AG09319 (cell line): ENCODE data around the gene RARRES1.

Source experiments
- DNase-seq: peaks from one replicate; pipeline ENCODE4 v3.0.0-alpha.2; 2010; ENCODE audit warnings: low read depth; ENCODE audit errors: extremely low read depth
- TF ChIP-seq, protein P1 (sequence below): IDR thresholded peaks from 2 replicates; pipeline ENCODE4 v1.5.1; 2011; ENCODE audit warnings: low read depth, mild to moderate bottlenecking, inconsistent platforms, low read length, moderate library complexity

RARRES1 gene

DNA sequence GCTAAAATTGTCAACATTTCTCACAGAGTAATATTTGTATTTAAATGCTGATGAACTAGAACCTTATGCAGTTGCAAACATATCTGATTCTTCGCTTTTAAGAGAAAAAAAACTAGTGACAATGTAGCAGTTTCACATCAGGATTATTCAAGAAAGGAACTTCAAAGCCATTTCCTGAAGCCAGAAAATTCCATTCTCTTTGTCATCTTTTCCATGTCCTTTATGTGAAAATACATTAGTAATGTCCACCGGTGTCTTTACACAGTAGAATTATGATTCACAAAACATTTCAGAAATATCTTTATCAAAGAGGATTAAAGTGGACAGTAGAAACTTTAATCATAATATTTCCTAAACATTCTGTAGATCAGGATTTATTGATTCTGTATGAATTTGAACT, 47.1 kb downstream of the RARRES1 start:
- no peak for DNase-seq
- TF ChIP-seq, protein P1, sequence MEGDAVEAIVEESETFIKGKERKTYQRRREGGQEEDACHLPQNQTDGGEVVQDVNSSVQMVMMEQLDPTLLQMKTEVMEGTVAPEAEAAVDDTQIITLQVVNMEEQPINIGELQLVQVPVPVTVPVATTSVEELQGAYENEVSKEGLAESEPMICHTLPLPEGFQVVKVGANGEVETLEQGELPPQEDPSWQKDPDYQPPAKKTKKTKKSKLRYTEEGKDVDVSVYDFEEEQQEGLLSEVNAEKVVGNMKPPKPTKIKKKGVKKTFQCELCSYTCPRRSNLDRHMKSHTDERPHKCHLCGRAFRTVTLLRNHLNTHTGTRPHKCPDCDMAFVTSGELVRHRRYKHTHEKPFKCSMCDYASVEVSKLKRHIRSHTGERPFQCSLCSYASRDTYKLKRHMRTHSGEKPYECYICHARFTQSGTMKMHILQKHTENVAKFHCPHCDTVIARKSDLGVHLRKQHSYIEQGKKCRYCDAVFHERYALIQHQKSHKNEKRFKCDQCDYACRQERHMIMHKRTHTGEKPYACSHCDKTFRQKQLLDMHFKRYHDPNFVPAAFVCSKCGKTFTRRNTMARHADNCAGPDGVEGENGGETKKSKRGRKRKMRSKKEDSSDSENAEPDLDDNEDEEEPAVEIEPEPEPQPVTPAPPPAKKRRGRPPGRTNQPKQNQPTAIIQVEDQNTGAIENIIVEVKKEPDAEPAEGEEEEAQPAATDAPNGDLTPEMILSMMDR = no peak

DNA sequence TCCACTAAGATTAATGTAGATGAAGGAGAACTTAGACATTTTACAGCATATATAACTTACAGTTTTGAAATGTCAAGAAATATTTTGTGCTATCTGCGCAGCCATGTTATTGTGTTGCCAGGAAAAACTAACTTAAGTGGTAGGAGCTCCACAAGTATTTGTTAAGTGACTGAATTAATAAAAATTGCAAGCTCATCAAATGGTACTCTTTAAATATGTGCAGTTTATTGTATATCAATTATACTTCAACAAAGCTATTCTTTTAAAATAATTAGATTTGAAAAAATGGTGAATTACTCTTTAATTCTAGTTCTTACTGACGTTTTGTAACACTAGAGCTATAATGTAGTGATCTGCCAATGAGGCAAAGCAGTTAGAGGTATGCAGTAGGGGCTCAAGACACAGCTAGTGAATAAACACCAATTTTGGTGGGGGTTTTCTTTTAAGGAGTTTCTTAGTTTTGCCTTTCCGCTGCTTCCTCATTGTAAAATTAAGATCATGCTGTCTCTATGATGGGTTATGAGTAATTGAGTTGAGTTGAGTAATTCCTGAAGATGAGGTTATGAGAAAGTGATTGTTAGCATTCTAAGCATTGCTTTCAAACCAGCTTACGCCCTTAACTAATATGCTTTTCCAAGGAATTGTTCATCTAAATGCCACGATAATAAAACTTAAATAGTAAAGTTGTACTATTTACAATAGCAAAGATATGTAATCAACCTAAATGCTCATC, 48.9 kb downstream of the RARRES1 start:
- DNase-seq = no peak
- TF ChIP-seq, protein P1 = no peak

DNA sequence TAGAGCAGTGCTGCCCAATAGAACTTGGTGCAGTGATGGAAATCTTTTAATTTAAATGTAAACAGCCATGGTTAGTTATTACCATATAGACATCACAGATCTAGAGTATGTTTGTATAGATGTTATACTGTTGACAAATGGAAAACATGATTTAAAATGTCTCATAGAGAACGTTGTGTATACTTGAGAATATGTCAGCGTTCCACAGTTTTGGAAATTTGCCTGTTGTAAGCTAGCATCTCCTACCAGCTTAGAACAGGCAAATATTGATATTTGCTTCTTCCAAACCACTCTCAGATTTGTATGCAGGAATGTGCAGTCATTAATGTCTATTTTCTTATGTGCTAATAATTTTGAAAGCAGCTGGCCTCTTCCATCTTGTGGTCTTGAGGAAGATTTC, 51.4 kb downstream of the RARRES1 start:
- TF ChIP-seq, protein P1 = no peak
- DNase-seq = no peak

DNA sequence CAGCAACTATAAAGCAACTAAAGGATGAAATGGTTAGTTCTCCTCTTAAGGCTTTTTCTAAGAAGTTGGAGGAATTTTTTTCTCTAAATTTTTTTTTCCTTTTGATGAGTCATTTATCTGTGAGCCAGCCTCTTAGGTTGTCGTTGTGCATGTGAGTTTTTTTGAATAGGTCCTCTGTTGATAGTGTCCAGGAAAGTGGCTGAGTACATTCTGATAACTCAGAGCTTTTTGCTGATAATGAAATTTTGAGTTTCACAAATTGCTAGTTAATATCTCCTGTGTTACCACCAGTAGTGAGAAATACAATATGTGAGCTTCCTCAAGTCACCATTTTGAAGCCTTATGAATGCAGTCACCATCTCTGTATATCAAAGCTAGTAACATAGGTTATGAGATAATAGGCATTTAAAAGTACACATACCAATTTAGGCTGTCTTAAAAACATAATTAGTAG, 52.7 kb downstream of the RARRES1 start:
- TF ChIP-seq, protein P1 = no peak
- no peak for DNase-seq

DNA sequence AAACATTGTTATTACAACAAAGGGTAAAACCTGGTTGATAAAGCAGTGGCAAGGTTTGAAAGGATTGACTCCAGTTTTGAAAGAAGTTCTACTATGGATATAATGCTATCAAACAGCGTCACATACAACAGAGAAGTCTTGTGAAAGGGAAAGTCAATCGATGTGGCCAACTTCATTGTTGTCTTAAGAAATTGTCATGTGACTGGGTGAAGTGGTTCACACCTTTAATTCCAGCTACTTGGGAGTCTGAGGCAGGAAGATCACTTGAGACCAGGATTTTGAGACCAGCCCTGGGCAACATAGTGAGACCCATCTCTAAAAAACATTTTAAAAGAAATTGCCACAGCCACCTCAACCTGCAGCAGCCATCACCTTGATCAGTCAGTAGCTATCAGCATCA, 53.6 kb downstream of the RARRES1 start:
- DNase-seq = no peak
- TF ChIP-seq, protein P1 = no peak

DNA sequence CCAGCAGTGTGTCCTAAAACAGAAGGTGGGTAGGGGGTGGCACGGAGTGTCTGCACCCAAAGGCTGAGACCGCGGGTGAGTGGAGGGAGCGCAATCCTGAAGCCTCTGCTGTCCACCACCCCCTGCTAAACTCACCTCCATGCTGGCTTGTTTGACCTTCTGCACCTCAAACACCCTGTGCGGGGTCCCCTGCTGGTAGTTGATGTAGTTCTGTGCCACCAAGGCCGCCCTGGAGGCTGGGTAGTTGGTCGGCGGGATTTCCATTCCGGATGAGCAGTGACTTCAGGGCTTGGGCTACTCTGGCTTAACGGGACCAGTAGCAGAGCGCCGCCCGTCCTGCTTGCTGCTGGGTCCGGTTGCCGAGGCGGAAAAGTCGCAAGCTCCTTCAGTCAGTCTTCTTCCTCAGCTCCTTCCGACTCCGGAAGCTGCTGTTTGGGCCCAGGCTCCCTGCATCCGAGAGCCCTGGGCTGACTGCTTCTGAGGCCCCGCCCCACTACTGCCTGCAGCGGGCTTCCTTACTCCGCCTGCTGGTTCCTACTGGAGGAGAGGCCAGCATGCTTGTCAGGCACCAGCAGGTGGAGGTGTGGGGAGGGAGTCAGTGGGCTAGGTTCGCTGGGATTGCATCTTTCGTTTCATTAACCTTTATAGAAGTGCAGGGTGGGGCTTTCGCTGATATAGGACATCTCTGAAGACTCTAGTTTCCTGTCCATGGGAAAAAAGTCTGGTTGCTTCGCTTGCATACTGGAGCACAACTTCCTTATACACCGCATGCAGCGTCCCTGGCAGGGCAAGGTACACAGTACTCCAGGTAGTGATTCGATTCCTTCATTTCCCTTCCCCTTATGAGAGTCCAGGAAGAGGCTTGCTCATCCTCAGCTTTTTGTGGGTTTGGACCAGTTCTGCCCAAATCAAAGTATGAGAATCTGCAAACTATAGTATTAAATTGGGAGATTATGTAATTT, 59.8 kb downstream of the RARRES1 start, which contains the start of gene LXN:
TSS of gene LXN (minus strand) at position 434 of the 962 bp plus-strand sequence. CDS start at position 264, 170 bp downstream.
- TF ChIP-seq, protein P1 = peak; percentile 85

DNA sequence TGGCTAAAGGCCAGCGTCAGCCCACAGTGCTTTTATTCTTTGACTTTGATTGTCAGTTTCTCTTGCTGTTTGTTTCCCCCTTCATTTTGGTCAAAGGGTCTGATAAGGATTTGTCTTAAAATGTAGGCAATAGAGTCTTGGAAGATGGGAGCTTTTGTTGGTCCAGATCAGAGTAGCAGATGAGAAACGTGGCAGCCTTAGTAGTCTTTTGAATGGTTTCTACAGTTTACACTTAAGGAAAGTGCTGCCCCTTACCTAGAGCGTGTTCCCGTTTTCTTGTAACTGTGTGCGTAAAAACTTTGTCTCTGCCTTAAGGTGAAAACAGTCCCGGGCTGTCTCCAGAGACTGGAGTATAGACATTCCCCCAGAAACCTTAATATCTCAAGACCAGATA, 60.4 kb downstream of the RARRES1 start:
- no peak for DNase-seq
- TF ChIP-seq, protein P1 = no peak

More for the DNA sequence above, 59.8 kb downstream of the RARRES1 start, which contains the start of gene LXN:
- DNase-seq = peak; percentile 74
